GM12878 (cell line): ENCODE results near the gene MTHFR. TPM values are rescaled to one million over a fixed set of nuclear protein-coding genes. Genes with fewer than 3 reads are reported as not detected.

Experiments
- BMI1 ChIP-seq: fragments of 450-650 bp; IDR thresholded peaks from 2 replicates; pipeline ENCODE4 v1.6.1; 2016; ENCODE audit warnings: mild to moderate bottlenecking, moderate library complexity, borderline replicate concordance
- CREB1 ChIP-seq: IDR thresholded peaks from 2 replicates; pipeline ENCODE4 v1.6.1; 2012; ENCODE audit warnings: low read depth, mild to moderate bottlenecking, inconsistent platforms
- EED ChIP-seq: sonication (generic); IDR thresholded peaks from 2 replicates; pipeline ENCODE4 v1.6.1; 2016; ENCODE audit warnings: antibody characterized with exemption, low read depth
- GATAD2B ChIP-seq: fragments of 450-650 bp; conservative IDR thresholded peaks from 2 replicates; pipeline ENCODE4 v1.6.1; 2017; ENCODE audit warnings: low read depth, mild to moderate bottlenecking, moderate library complexity
- KLF5 ChIP-seq: fragments of 450-650 bp; IDR thresholded peaks from 2 replicates; pipeline ENCODE4 v1.6.1; 2014; ENCODE audit warnings: mild to moderate bottlenecking; ENCODE audit not compliant: partially characterized antibody
- NFYB ChIP-seq: IDR thresholded peaks from 2 replicates; pipeline ENCODE4 v1.6.1; 2011; ENCODE audit warnings: low read depth, mild to moderate bottlenecking, low read length, improper control_type of control experiment, moderate library complexity; ENCODE audit not compliant: insufficient read depth
- PAX5 ChIP-seq: IDR thresholded peaks from 2 replicates; pipeline ENCODE4 v1.6.1; 2011; ENCODE audit warnings: low read depth, low read length, borderline replicate concordance
- PRDM15 ChIP-seq: fragments of 450-650 bp; formaldehyde crosslinking; IDR thresholded peaks from 2 replicates; pipeline ENCODE4 v1.4.0; 2020; ENCODE audit warnings: mild to moderate bottlenecking, moderate library complexity
- RCOR1 ChIP-seq: conservative IDR thresholded peaks from 2 replicates; pipeline ENCODE4 v1.6.1; 2012; ENCODE audit warnings: low read depth, low read length, improper control_type of control experiment
- RELA ChIP-seq: fragments of 450-650 bp; IDR thresholded peaks from 2 replicates; pipeline ENCODE4 v1.8.0; 2014; ENCODE audit warnings: borderline replicate concordance; ENCODE audit not compliant: partially characterized antibody
- SPI1 ChIP-seq: IDR thresholded peaks from 2 replicates; pipeline ENCODE4 v1.6.1; 2011; ENCODE audit warnings: low read depth, mild to moderate bottlenecking, low read length, moderate library complexity, borderline replicate concordance; ENCODE audit not compliant: insufficient read depth
- ZBTB33 ChIP-seq: fragments of 450-650 bp; IDR thresholded peaks from 2 replicates; pipeline ENCODE4 v1.6.1; 2017; ENCODE audit warnings: mild to moderate bottlenecking
- ZNF384 ChIP-seq: IDR thresholded peaks from 2 replicates; pipeline ENCODE4 v1.6.1; 2012; ENCODE audit warnings: low read depth, mild to moderate bottlenecking, low read length, improper control_type of control experiment, borderline replicate concordance
- ZSCAN29 ChIP-seq: fragments of 450-650 bp; IDR thresholded peaks from 2 replicates; pipeline ENCODE4 v1.6.1; 2017; ENCODE audit warnings: mild to moderate bottlenecking, moderate library complexity
- polyA plus RNA-seq, 11 experiments: library from polyadenylated mRNA; depleted of rRNA in 4 of 11; unstranded in 6 of 11; stranded (reverse) in 5 of 11; fragments of >200 nt; fragmentation: Nextera tagmentation in 4 of 11; fragmentation: Illumina TruSeq in 1 of 11; extraction: Ambion mirVana in 4 of 11; extraction: Trizol in 1 of 11; gene quantifications; 1 replicate in 1 of 11; 2 replicates in 10 of 11; pipeline versions ENCODE4 v1.2.1 to v1.2.3, GENCODE V29; 2011 to 2016; ENCODE audit warnings: inconsistent platforms in 2 of 11, missing spikeins in 2 of 11, low read depth in 1 of 11
- total RNA-seq, 4 experiments: library from RNA; depleted of rRNA in 3 of 4; stranded (reverse); fragments of >200 nt in 3 of 4; fragmentation: Illumina TruSeq in 1 of 4; extraction: Trizol in 1 of 4; gene quantifications; 2 replicates each; pipeline versions ENCODE4 v1.2.1 to v1.2.3, GENCODE V29; 2013 to 2021
- TF ChIP-seq, protein P1 (sequence below): IDR thresholded peaks from 2 replicates; pipeline ENCODE4 v1.6.1; 2012; ENCODE audit warnings: low read depth, low read length, improper control_type of control experiment
- TF ChIP-seq, protein P2 (sequence below): IDR thresholded peaks from 2 replicates; pipeline ENCODE4 v1.6.1; 2011; ENCODE audit warnings: low read depth, low read length, improper control_type of control experiment, borderline replicate concordance
- TF ChIP-seq, protein P3 (sequence below): fragments of 450-650 bp; IDR thresholded peaks from 2 replicates; pipeline ENCODE4 v1.6.1; 2016; ENCODE audit warnings: mild to moderate bottlenecking
- TF ChIP-seq, protein P4 (sequence below): IDR thresholded peaks from 2 replicates; pipeline ENCODE4 v1.6.1; 2011; ENCODE audit warnings: borderline replicate concordance, low read depth, mild to moderate bottlenecking, moderate library complexity, mixed read lengths, low read length; ENCODE audit not compliant: insufficient read depth; ENCODE audit errors: extremely low read length

Gene MTHFR
- total and polyA plus RNA-seq, 10 of the 15 experiments (the other 5 are each of a cell fraction or from before 2014, with no cell fraction given): 1.0 to 16.8 (median 9.4) TPM

- TF ChIP-seq EED: peak; percentile 65
- peak; percentile 30 for TF ChIP-seq RELA
- TF ChIP-seq CREB1: 0 out of 2 replicates have a peak, but pooled peaks have one; percentile 3
- TF ChIP-seq GATAD2B: peak; percentile 66; the same call in 1 of the 2 replicates
- TF ChIP-seq, protein P1, sequence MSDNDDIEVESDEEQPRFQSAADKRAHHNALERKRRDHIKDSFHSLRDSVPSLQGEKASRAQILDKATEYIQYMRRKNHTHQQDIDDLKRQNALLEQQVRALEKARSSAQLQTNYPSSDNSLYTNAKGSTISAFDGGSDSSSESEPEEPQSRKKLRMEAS: peak; percentile 87
- TF ChIP-seq PAX5: no peak; the same call in 1 of the 2 replicates
- TF ChIP-seq ZBTB33: no peak
- TF ChIP-seq RCOR1: no peak
- no peak for TF ChIP-seq KLF5
- TF ChIP-seq ZNF384: no peak
- TF ChIP-seq, protein P2, sequence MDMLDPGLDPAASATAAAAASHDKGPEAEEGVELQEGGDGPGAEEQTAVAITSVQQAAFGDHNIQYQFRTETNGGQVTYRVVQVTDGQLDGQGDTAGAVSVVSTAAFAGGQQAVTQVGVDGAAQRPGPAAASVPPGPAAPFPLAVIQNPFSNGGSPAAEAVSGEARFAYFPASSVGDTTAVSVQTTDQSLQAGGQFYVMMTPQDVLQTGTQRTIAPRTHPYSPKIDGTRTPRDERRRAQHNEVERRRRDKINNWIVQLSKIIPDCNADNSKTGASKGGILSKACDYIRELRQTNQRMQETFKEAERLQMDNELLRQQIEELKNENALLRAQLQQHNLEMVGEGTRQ: peak; percentile 94
- TF ChIP-seq NFYB: 0 out of 2 replicates have a peak, but pooled peaks have one; percentile 31
- TF ChIP-seq BMI1: peak; percentile 95
- TF ChIP-seq PRDM15 (CRISPR knock-in tag): peak; percentile 91
- TF ChIP-seq SPI1: no peak
- TF ChIP-seq, protein P3, sequence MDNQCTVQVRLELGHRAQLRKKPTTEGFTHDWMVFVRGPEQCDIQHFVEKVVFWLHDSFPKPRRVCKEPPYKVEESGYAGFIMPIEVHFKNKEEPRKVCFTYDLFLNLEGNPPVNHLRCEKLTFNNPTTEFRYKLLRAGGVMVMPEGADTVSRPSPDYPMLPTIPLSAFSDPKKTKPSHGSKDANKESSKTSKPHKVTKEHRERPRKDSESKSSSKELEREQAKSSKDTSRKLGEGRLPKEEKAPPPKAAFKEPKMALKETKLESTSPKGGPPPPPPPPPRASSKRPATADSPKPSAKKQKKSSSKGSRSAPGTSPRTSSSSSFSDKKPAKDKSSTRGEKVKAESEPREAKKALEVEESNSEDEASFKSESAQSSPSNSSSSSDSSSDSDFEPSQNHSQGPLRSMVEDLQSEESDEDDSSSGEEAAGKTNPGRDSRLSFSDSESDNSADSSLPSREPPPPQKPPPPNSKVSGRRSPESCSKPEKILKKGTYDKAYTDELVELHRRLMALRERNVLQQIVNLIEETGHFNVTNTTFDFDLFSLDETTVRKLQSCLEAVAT: peak; percentile 53; the same call in 1 of the 2 replicates
- TF ChIP-seq, protein P4, sequence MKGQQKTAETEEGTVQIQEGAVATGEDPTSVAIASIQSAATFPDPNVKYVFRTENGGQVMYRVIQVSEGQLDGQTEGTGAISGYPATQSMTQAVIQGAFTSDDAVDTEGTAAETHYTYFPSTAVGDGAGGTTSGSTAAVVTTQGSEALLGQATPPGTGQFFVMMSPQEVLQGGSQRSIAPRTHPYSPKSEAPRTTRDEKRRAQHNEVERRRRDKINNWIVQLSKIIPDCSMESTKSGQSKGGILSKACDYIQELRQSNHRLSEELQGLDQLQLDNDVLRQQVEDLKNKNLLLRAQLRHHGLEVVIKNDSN: peak; percentile 96
- no peak for TF ChIP-seq ZSCAN29
Observed at GRCh38 chr1:11735854-11736745, 69.7 kb downstream of the MTHFR start, which contains the start of gene AGTRAP (continued).
